Ishikawa (cell line): Measurements from ENCODE around the gene COX18.

Experiments used
- CEBPB ChIP-seq: IDR thresholded peaks from 2 replicates; pipeline ENCODE4 v1.6.1; 2012
- CREB1 ChIP-seq: IDR thresholded peaks from 2 replicates; pipeline ENCODE4 v1.6.1; 2012; ENCODE audit warnings: low read depth
- EP300 ChIP-seq: IDR thresholded peaks from 2 replicates; pipeline ENCODE4 v1.6.1; 2012; ENCODE audit warnings: borderline replicate concordance
- FOXM1 ChIP-seq: IDR thresholded peaks from 2 replicates; pipeline ENCODE4 v1.6.1; 2012; ENCODE audit warnings: low read depth, borderline replicate concordance
- RAD21 ChIP-seq: IDR thresholded peaks from 2 replicates; pipeline ENCODE4 v1.6.1; 2012; ENCODE audit warnings: low read depth
- TAF1 ChIP-seq: IDR thresholded peaks from 2 replicates; pipeline ENCODE4 v1.6.1; 2012; ENCODE audit warnings: low read depth, mild to moderate bottlenecking
- TCF12 ChIP-seq: IDR thresholded peaks from 2 replicates; pipeline ENCODE4 v1.6.1; 2012; ENCODE audit warnings: low read depth
- YY1 ChIP-seq: IDR thresholded peaks from 2 replicates; pipeline ENCODE4 v1.6.1; 2012; ENCODE audit warnings: low read depth
- ZBTB7A ChIP-seq: IDR thresholded peaks from 2 replicates; pipeline ENCODE4 v1.6.1; 2012; ENCODE audit warnings: low read depth
- TF ChIP-seq, protein P1 (sequence below): IDR thresholded peaks from 2 replicates; pipeline ENCODE4 v1.6.1; 2012

DNA sequence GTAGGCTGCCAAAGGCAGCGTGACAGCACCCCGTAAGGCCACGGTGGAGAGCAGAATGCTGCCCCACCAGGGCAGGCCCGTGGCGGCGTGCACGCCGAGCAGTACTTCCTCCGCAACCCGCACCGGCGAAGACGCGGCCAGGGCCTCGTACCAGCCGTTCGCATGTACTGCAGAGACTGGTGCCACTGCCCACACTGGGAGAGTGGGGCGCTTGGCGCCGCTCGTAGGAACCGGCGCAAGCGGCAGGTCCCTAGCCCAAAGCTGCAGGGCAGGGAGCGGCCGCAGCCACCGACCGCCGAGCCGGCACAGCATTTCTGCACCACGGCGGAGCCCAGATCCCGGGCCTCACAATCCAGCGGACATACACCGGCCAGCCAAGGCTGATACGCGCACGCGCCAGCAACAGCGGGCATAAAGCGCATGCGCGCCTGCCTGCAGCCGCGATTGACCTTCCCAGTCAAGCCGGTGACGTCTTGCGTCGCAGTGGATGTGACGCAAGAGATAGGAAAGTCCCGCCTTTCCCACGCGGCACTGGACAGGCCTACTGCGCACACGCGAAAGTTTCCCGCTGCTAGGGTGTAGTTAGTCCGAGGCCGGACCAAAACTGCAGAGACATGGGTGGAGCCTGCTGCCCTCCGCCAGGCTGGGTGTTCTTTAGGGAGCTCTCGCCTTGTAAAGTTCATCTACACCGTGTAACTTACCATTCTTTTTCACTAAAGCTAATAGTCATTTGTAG lies at the start of gene COX18:
- no peak for TF ChIP-seq FOXM1
- 0 out of 2 replicates have a peak, but pooled peaks have one; percentile 40 for TF ChIP-seq YY1
- peak; percentile 92 for TF ChIP-seq TAF1
- TF ChIP-seq CREB1 = peak; percentile 98
- TF ChIP-seq, protein P1, sequence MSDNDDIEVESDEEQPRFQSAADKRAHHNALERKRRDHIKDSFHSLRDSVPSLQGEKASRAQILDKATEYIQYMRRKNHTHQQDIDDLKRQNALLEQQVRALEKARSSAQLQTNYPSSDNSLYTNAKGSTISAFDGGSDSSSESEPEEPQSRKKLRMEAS = peak; percentile 92
- 0 out of 2 replicates have a peak, but pooled peaks have one; percentile 24 for TF ChIP-seq EP300
- no peak for TF ChIP-seq ZBTB7A
- peak; percentile 79; the same call in 1 of the 2 replicates for TF ChIP-seq CEBPB
- peak; percentile 59; the same call in 1 of the 2 replicates for TF ChIP-seq TCF12
- TF ChIP-seq RAD21 = no peak
